Common myeloid progenitor, CD34-positive (primary cell): Measurements from ENCODE around the gene C14orf180.
A peak's percentile ranks its signal among the peaks of the same experiment; 100 is the strongest.

Experiments
- CTCF ChIA-PET: fragments of 350-600 bp; sonication (Branson Sonifier 250); formaldehyde crosslinking; loops from one replicate; lab custom pipeline; 2021; ENCODE audit warnings: antibody characterized with exemption; lab: Charles Lee
- POLR2A ChIA-PET: fragments of 350-600 bp; sonication (Branson Sonifier 250); formaldehyde crosslinking; loops from one replicate; lab custom pipeline; 2021; ENCODE audit warnings: antibody characterized with exemption; lab: Charles Lee
- DNase-seq, 3 donors: peaks; one replicate each; pipeline versions ENCODE4 v3.0.0 to v3.0.0-alpha.2; 2013
- H3K27ac ChIP-seq, 2 experiments: 1 replicate in 1 of 2; 2 replicates in 1 of 2; pipeline ENCODE4 v1.7.0; 2013; ENCODE audit warnings: inconsistent platforms in 2 of 2, low read length in 2 of 2, mild to moderate bottlenecking in 2 of 2, low read depth in 1 of 2, moderate library complexity in 1 of 2; ENCODE audit not compliant: severe bottlenecking in 2 of 2, insufficient read depth in 1 of 2, poor library complexity in 1 of 2
- H3K27me3 ChIP-seq, 5 experiments: replicated peaks in 2 of 5; 1 replicate in 3 of 5; 2 replicates in 2 of 5; pipeline versions ENCODE4 v1.6.1 to v1.7.0; 2013; ENCODE audit warnings: low read length in 4 of 5, mild to moderate bottlenecking in 2 of 5, moderate library complexity in 2 of 5, inconsistent platforms in 1 of 5; ENCODE audit not compliant: insufficient read depth in 5 of 5, control insufficient read depth in 4 of 5
- H3K36me3 ChIP-seq, 4 experiments: 1 replicate in 2 of 4; 2 replicates in 2 of 4; pipeline versions ENCODE4 v1.6.1 to v1.7.0; 2013; ENCODE audit warnings: low read length in 3 of 4, control low read depth in 1 of 4, mild to moderate bottlenecking in 1 of 4; ENCODE audit not compliant: control insufficient read depth in 4 of 4, insufficient read depth in 4 of 4
- H3K4me1 ChIP-seq, 4 experiments: 1 replicate in 3 of 4; 2 replicates in 1 of 4; pipeline versions ENCODE4 v1.6.1 to v1.7.1; 2013; ENCODE audit warnings: low read length in 3 of 4, mild to moderate bottlenecking in 3 of 4, control low read depth in 1 of 4, inconsistent platforms in 1 of 4, moderate library complexity in 1 of 4; ENCODE audit not compliant: control insufficient read depth in 4 of 4, insufficient read depth in 4 of 4; ENCODE audit errors: control extremely low read depth in 1 of 4
- H3K4me3 ChIP-seq, 7 experiments: 1 replicate in 4 of 7; 2 replicates in 3 of 7; pipeline versions ENCODE4 v1.5.1 to v1.7.0; 2013; ENCODE audit warnings: mild to moderate bottlenecking in 7 of 7, low read length in 6 of 7, moderate library complexity in 6 of 7, inconsistent platforms in 2 of 7, low read depth in 2 of 7, control low read depth in 1 of 7; ENCODE audit not compliant: insufficient read depth in 4 of 7, control insufficient read depth in 1 of 7; ENCODE audit errors: extremely low read depth in 1 of 7
- H3K9me3 ChIP-seq, 5 experiments: 1 replicate in 4 of 5; 2 replicates in 1 of 5; pipeline versions ENCODE4 v1.6.1 to v1.7.1; 2013; ENCODE audit warnings: low read length in 4 of 5, mild to moderate bottlenecking in 2 of 5, inconsistent platforms in 1 of 5, low read depth in 1 of 5, moderate library complexity in 1 of 5; ENCODE audit not compliant: control insufficient read depth in 4 of 5, insufficient read depth in 2 of 5; ENCODE audit errors: control extremely low read depth in 1 of 5
- WGBS: methylation state at CpG from one replicate; pipeline ENCODE4 v1.1.5; 2013; ENCODE audit not compliant: insufficient coverage; 5-methylcytosine and 5-hydroxymethylcytosine counted together

The C14orf180 gene

GRCh38 chr14:104603711-104604401 is 24.3 kb downstream of the C14orf180 start:
- WGBS: 41% methylated on average over 21 of the region's 32 CpGs
- Histone ChIP-seq H3K4me1 (peaks cover 0 to 12% (median 4%) of the 10 kb centered on the region in 4 experiments), H3K36me3 (no peaks in the 10 kb centered on the region), H3K4me3 (peak overlapping the region in 1 of 7 experiments; percentile 38), H3K9me3 (peaks cover 0 to 3% (median 0%) of the 10 kb centered on the region in 5 experiments), H3K27ac (no peak overlapping the region), H3K27me3 (peaks cover 17 to 77% (median 26%) of the 10 kb centered on the region in 5 experiments)
- POLR2A ChIA-PET: no interaction called here
- CTCF ChIA-PET: no interaction called here
- DNase-seq: peak in 2 of 3 donors; percentile 15 to 35

DNA sequence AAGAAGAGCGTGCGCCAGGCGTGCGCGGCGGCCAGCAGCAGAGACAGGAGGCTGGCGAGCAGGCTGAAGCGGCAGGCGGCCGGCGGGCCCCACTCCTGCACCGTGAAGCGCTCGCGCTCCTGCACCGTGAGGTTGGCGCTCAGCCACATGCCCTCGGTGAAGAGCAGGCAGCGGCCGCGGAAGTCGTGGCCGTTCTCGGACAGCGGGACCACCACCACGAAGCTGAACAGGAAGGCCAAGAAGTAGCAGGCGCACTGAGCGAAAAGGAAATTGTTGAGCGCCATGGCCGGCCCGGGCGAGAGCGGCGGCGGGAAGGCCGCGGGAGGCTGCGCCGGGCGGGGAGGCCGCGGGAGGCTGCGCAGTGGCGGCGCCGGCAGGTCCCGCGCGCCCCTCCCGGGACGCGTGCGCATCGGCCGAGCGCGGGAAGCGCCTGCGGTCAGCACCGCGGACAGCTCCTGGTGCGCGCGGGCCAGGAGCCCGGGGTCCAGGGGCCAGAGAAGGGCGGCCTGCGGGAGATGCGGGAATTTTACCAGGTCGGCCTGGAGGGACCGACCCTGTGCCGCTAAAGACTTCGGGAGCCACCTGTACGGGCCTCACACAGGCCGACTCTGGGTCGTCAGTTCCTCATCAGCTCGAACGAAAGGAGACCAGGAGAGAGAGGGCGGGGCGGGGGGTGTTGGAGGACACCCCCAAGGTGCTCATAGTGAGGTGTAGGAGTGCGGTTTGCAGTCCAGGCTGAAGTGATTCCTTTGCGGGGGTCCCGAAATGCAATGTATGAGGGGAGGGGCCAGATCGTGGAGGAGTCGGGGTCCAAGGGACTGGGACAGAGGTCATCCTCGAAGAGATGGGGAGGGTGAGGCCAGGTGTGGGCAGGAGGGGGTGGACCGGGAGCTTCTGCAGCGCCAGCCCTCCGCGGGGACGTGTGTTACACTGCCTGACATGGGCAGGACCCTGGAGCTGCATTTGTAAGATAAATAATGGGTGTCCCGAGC is 25.2 kb downstream of the C14orf180 start, which contains the start of gene TMEM179:
Gene TMEM179 (minus strand): TSS at position 315 of the 992 bp plus-strand sequence. CDS start 31 bp downstream, at position 284.
- H3K27me3 ChIP-seq: peaks cover 17 to 84% (median 26%) of the 10 kb centered on the region in 5 experiments

GRCh38 chr14:104609666-104610065 is 30.1 kb downstream of the C14orf180 start:
- peaks cover 0 to 5% (median 0%) of the 10 kb centered on the region in 5 experiments for H3K9me3 ChIP-seq
- H3K27ac ChIP-seq: no peak overlapping the region
- 94% methylated on average over 5 of the region's 7 CpGs for WGBS
- no peak for DNase-seq
- peaks cover 0 to 1% (median under 1%) of the 10 kb centered on the region in 4 experiments for H3K4me1 ChIP-seq
- H3K36me3 ChIP-seq: no peaks in the 10 kb centered on the region
- ChIA-PET CTCF (no interaction called here), POLR2A (no interaction called here)
- H3K4me3 ChIP-seq: no peak overlapping the region
- peaks cover 17 to 66% (median 18%) of the 10 kb centered on the region in 5 experiments for H3K27me3 ChIP-seq

More for the DNA sequence above, 25.2 kb downstream of the C14orf180 start, which contains the start of gene TMEM179:
- peak within 1 kb of the TSS in 4 of 7 experiments; percentile 10 to 45 (median 40) for H3K4me3 ChIP-seq
- DNase-seq: peak; percentile 22 to 56 (median 44)
- ChIA-PET CTCF (no interaction called here), POLR2A (no interaction called here)
- H3K36me3 ChIP-seq: no peaks in the 10 kb centered on the region
- H3K9me3 ChIP-seq: peaks cover 0 to 3% (median 0%) of the 10 kb centered on the region in 5 experiments
- 6% methylated on average over 73 of the region's 91 CpGs for WGBS
- H3K4me1 ChIP-seq: peaks cover 0 to 12% (median 4%) of the 10 kb centered on the region in 4 experiments
- H3K27ac ChIP-seq: no peak within 1 kb of the TSS

- Histone ChIP-seq H3K4me1 (no peaks in the 10 kb centered on the region), H3K4me3 (no peak overlapping the region), H3K27ac (no peak overlapping the region), H3K9me3 (peaks cover 0 to 8% (median 2%) of the 10 kb centered on the region in 5 experiments), H3K27me3 (peaks cover 7 to 59% (median 12%) of the 10 kb centered on the region in 5 experiments), H3K36me3 (no peaks in the 10 kb centered on the region)
- WGBS: 87% methylated on average over 3 of the region's 4 CpGs
- no peak for DNase-seq
- ChIA-PET CTCF (interaction anchor here (1.1 kb wide), 1 partner anchor 18 kb away, joined by 3 read pairs; no protein-coding TSS in a partner anchor), POLR2A (no interaction called here)
Measured at GRCh38 chr14:104610749-104611310, 31.3 kb downstream of the C14orf180 start.

- Histone ChIP-seq H3K27me3 (peaks cover 6 to 51% (median 12%) of the 10 kb centered on the region in 5 experiments), H3K4me1 (no peaks in the 10 kb centered on the region), H3K27ac (no peak overlapping the region), H3K9me3 (peaks cover 0 to 5% (median 2%) of the 10 kb centered on the region in 5 experiments), H3K36me3 (no peaks in the 10 kb centered on the region), H3K4me3 (no peak overlapping the region)
- POLR2A ChIA-PET: no interaction called here
- no peak for DNase-seq
- 65% methylated on average over 4 of the region's 8 CpGs for WGBS
- CTCF ChIA-PET: interaction anchor here (1.1 kb wide), 1 partner anchor 19 kb away, joined by 3 read pairs; no protein-coding TSS in a partner anchor
Measured at GRCh38 chr14:104611881-104612280, 32.3 kb downstream of the C14orf180 start.

DNA sequence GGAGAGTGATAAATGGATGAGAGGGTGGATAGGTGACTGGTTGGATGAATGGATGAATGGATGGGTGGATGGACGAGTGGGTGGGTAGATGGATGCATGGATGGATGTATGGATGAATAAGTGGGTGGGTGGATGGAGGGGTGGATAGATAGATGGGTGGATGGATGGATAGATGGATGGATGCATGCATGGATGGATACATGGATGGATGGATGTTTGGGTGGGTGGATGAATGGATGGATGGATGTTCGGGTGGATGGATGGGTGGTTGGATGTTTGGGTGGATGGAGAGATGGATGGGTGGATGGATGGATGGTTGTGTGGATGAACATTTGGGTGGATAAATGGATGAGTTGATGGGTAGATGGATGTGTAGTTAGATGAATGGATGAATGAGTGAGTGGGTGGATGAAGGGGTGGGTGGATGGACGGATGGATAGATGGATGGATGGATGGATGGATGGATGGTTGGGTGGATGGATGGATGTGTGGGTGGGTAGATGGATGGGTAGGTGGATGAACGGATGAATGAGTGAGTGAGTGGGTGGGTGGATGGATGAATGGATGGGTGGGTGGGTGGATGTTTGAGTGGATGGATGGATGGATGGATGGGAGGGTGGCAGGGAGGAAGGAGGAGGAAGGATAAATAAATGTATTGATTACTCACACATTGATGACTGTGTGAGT is 34.7 kb downstream of the C14orf180 start:
- POLR2A ChIA-PET: no interaction called here
- no peak overlapping the region for H3K27ac ChIP-seq
- no peaks in the 10 kb centered on the region for H3K36me3 ChIP-seq
- WGBS: 63% methylated on average over 4 of the region's 4 CpGs
- DNase-seq: no peak
- H3K9me3 ChIP-seq: peaks cover 0 to 8% (median 2%) of the 10 kb centered on the region in 5 experiments
- H3K27me3 ChIP-seq: peaks cover 0 to 48% (median 8%) of the 10 kb centered on the region in 5 experiments
- CTCF ChIA-PET: no interaction called here
- no peak overlapping the region for H3K4me3 ChIP-seq
- H3K4me1 ChIP-seq: no peaks in the 10 kb centered on the region
